ENCODE results near the gene MARCHF4. TPM values are rescaled to one million over a fixed set of nuclear protein-coding genes. Genes with fewer than 3 reads are reported as not detected.

The MARCHF4 gene
- total RNA-seq, 2 donors from 2014 or later, result 0.14 TPM; not detected in 1

DNA sequence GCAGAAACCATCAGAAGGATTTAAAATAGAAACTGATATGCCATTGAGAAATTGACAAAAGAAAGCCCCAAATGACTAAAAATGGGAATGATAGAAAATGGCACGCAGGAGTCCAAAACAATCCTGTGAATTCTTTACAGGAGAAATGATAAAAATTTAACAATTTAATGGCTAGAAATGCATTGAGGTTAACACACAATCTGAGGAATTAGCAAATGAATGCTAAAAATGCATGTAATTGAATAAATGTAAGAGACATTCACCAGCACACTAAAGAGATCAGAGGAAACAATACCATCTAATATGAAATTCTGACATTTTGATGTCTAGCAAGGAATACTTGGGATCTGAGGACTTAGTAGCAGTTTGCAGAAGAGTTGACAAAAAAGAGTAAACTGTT, 37.0 kb downstream of the MARCHF4 start:
- no peak overlapping the region for H3K27ac ChIP-seq
- TF ChIP-seq, protein P1, sequence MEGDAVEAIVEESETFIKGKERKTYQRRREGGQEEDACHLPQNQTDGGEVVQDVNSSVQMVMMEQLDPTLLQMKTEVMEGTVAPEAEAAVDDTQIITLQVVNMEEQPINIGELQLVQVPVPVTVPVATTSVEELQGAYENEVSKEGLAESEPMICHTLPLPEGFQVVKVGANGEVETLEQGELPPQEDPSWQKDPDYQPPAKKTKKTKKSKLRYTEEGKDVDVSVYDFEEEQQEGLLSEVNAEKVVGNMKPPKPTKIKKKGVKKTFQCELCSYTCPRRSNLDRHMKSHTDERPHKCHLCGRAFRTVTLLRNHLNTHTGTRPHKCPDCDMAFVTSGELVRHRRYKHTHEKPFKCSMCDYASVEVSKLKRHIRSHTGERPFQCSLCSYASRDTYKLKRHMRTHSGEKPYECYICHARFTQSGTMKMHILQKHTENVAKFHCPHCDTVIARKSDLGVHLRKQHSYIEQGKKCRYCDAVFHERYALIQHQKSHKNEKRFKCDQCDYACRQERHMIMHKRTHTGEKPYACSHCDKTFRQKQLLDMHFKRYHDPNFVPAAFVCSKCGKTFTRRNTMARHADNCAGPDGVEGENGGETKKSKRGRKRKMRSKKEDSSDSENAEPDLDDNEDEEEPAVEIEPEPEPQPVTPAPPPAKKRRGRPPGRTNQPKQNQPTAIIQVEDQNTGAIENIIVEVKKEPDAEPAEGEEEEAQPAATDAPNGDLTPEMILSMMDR (IDR thresholded peaks at IDR 0.05), result no peak
- ATAC-seq (ENCODE audit: insufficient number of reproducible peaks, low FRiP score, low read depth), result no peak
- DNase-seq (ENCODE audit: low spot score), result no peak
- no peaks in the 10 kb centered on the region for H3K9me3 ChIP-seq
- no peaks in the 10 kb centered on the region for H3K36me3 ChIP-seq
- H3K4me3 ChIP-seq, result no peak overlapping the region
- peaks cover 8 to 15% of the 10 kb centered on the region in 2 donors for H3K4me1 ChIP-seq (ENCODE audit: control insufficient read depth in 1 of 2, low read depth in 2 of 2)
- H3K27me3 ChIP-seq (replicated peaks; ENCODE audit: insufficient read depth), result no peaks in the 10 kb centered on the region

DNA sequence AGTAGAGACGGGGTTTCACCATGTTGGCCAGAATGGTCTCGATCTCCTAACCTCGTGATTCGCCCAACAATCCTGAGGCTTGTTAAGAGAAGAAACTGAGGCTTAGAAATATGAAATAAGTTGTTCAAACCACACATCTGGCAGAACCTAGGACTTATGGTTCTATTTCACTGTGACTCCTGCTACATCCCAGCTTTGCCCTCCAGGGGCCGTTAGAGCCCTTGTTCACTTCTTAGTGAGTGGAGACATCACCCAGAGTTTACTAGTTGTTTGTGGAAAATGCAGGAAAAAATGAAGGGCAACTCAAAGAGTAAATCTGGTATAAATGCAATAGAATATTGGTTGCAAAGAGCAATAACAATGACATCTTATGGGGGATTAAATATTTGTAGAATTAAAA, 43.9 kb downstream of the MARCHF4 start:
- H3K27me3 ChIP-seq (replicated peaks; ENCODE audit: insufficient read depth), result no peaks in the 10 kb centered on the region
- no peaks in the 10 kb centered on the region for H3K4me1 ChIP-seq (ENCODE audit: control insufficient read depth in 1 of 2, low read depth in 2 of 2)
- no peaks in the 10 kb centered on the region for H3K9me3 ChIP-seq
- no peak for ATAC-seq (ENCODE audit: insufficient number of reproducible peaks, low FRiP score, low read depth)
- no peak for DNase-seq (ENCODE audit: low spot score)
- no peaks in the 10 kb centered on the region for H3K36me3 ChIP-seq
- no peak overlapping the region for H3K27ac ChIP-seq
- TF ChIP-seq, protein P1 (IDR thresholded peaks at IDR 0.05), result no peak
- no peak overlapping the region for H3K4me3 ChIP-seq

DNA sequence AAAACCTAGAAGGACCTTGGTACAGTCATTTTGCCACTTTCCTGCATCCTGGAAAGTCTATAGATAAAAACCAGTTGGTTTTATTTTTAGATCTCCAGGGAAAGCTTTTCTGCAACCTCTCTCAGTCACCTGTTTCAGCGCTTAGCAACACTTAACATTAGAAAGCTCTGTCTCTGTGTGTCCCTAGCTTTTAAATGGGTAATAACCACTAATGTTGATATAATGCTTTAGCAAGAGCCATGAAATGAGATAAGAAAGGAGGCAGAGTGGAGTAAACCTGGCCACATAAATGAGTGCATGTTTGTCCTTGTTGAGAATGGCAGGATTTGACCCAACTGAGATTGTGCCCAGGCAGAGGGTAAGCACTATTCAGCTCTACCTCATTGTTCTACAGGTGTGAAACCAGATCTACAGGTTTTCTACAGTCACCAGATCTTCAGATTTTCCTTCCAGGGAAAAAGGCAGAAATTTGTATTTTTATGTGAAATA, 44.8 kb downstream of the MARCHF4 start:
- Histone ChIP-seq H3K4me1 (ENCODE audit: control insufficient read depth in 1 of 2, low read depth in 2 of 2) (no peaks in the 10 kb centered on the region), H3K9me3 (no peaks in the 10 kb centered on the region), H3K4me3 (no peak overlapping the region), H3K36me3 (no peaks in the 10 kb centered on the region), H3K27me3 (replicated peaks; ENCODE audit: insufficient read depth) (no peaks in the 10 kb centered on the region), H3K27ac (no peak overlapping the region)
- TF ChIP-seq, protein P1 (IDR thresholded peaks at IDR 0.05), result no peak
- ATAC-seq (ENCODE audit: insufficient number of reproducible peaks, low FRiP score, low read depth) (no peak), DNase-seq (ENCODE audit: low spot score) (no peak)

Other genes starting within 250 kb of the MARCHF4 start
- 10 to 100 TPM; 22.1 to 28.4 TPM for gene SMARCAL1, start 40.0 kb upstream of the MARCHF4 start, total RNA-seq
- gene RPL37A, start 126.4 kb upstream of the MARCHF4 start, total RNA-seq, result 100 to 1,000 TPM; 422 to 464 TPM

Data from thoracic aorta (tissue), 2 donors.